Stomach (tissue), 9 donors: Measurements from ENCODE around the gene ARHGAP21. TPM values are rescaled to one million over a fixed set of nuclear protein-coding genes. Genes with fewer than 3 reads are reported as not detected.
A peak's percentile ranks its signal among the peaks of the same experiment; 100 is the strongest.
"Not testable (repeated sequence)": the region's sequence is repeated elsewhere in the genome, so short reads cannot be mapped to it uniquely, and the experiment has no call there.

Source experiments
- DNase-seq, 2 donors: peaks; one replicate each; pipeline versions ENCODE4 v3.0.0 to v3.0.0-alpha.2; 2013 to 2019
- H3K27ac ChIP-seq, 5 donors: fragments of 200-600 bp in 4 of 5; sonication (generic) in 4 of 5; one replicate each; pipeline ENCODE4 v1.5.1; 2013 to 2019; ENCODE audit warnings: mild to moderate bottlenecking in 1 of 5, moderate library complexity in 1 of 5
- H3K27me3 ChIP-seq, 3 donors: fragments of 200-600 bp; sonication (generic); one replicate each; pipeline ENCODE4 v1.5.1; 2017 to 2019; ENCODE audit warnings: mixed run types in 1 of 3
- H3K36me3 ChIP-seq, 4 donors: fragments of 200-600 bp; sonication (generic); 1 replicate in 3 of 4; 2 replicates in 1 of 4; pipeline ENCODE4 v1.5.1; 2016 to 2019
- H3K4me1 ChIP-seq, 4 donors: fragments of 200-600 bp; sonication (generic); one replicate each; pipeline ENCODE4 v1.5.1; 2016 to 2019
- H3K4me3 ChIP-seq, 4 donors: fragments of 200-600 bp; sonication (generic) in 3 of 4; one replicate each; pipeline ENCODE4 v1.5.1; 2016 to 2019; ENCODE audit warnings: mild to moderate bottlenecking in 1 of 4
- H3K9me3 ChIP-seq, 4 donors: fragments of 200-600 bp; sonication (generic); one replicate each; pipeline ENCODE4 v1.5.1; 2016 to 2019
- CTCF ChIP-seq, 7 experiments: fragments of 450-650 bp in 4 of 7; fragments of 200-600 bp in 3 of 7; sonication (generic) in 3 of 7; IDR thresholded peaks; one replicate each; pipeline ENCODE4 v1.5.1; 2016 to 2019; ENCODE audit warnings: antibody characterized with exemption in 7 of 7, control low read depth in 2 of 7, mild to moderate bottlenecking in 1 of 7
- EP300 ChIP-seq: sonication (generic); formaldehyde crosslinking; IDR thresholded peaks from one replicate; pipeline ENCODE4 v1.6.1; 2017; ENCODE audit warnings: antibody characterized with exemption
- POLR2A ChIP-seq, 4 donors: fragments of 450-650 bp; IDR thresholded peaks; one replicate each; pipeline ENCODE4 v1.6.1; 2016; ENCODE audit warnings: antibody characterized with exemption in 4 of 4, control low read depth in 2 of 4, mild to moderate bottlenecking in 1 of 4, moderate library complexity in 1 of 4
- POLR2AphosphoS5 ChIP-seq, 3 donors: sonication (generic); formaldehyde crosslinking; IDR thresholded peaks; one replicate each; pipeline ENCODE4 v1.6.1; 2016; ENCODE audit warnings: antibody characterized with exemption in 3 of 3
- WGBS, 5 donors: extraction: QIAGEN DNeasy Blood & Tissue Kit in 3 of 5; methylation state at CpG; one replicate each; pipeline versions ENCODE4 v1.1.5 to v1.1.7; 2013 to 2018; 5-methylcytosine and 5-hydroxymethylcytosine counted together
- intact Hi-C: fragments of 100-400 bp; cut with DNase I; formaldehyde crosslinking; loops from one replicate; pipeline ENCODE4 v1.15.1; 2023; ENCODE audit warnings: low total_unique reads
- polyA plus RNA-seq, 3 donors: library from polyadenylated mRNA; stranded (reverse); fragments of 200-250 nt; gene quantifications; one replicate each; pipeline ENCODE4 v1.2.3, GENCODE V29; 2013
- total RNA-seq, 5 donors: library from RNA; depleted of rRNA; stranded (reverse); fragments of >200 nt; gene quantifications; one replicate each; pipeline versions ENCODE4 v1.1.0 to v1.2.3, GENCODE V29; 2014 to 2016
- donor health status: healthy with polysubstance abuse.
- donor health status: Bipolar disorder and iron deficiency.
- donor health status: healthy.

The ARHGAP21 gene
- total and polyA plus RNA-seq, 8 donors = 12.7 to 166 (median 52.8) TPM

- no peaks in the 10 kb centered on the region for H3K4me1 ChIP-seq
- intact Hi-C loops = no loop called here
- no peaks in the 10 kb centered on the region for H3K27me3 ChIP-seq
- 27 to 67% (median 52%) methylated on average over 1 of the region's 1 CpG for WGBS, 5 donors
- no peak for DNase-seq
- TF ChIP-seq POLR2AphosphoS5 (IDR thresholded peaks at IDR 0.05) (no peak), CTCF (IDR thresholded peaks at IDR 0.05) (no peak), EP300 (no peak), POLR2A (IDR thresholded peaks at IDR 0.05) (no peak)
- no peak overlapping the region for H3K27ac ChIP-seq
- no peaks in the 10 kb centered on the region for H3K36me3 ChIP-seq
- H3K9me3 ChIP-seq = no peaks in the 10 kb centered on the region
- no peak overlapping the region for H3K4me3 ChIP-seq
These were observed 8.3 kb upstream of the ARHGAP21 start for GRCh38 chr10:24731942-24732341.

- Histone ChIP-seq H3K36me3 (no peaks in the 10 kb centered on the region), H3K4me3 (no peak overlapping the region), H3K27ac (no peak overlapping the region), H3K4me1 (no peaks in the 10 kb centered on the region), H3K27me3 (no peaks in the 10 kb centered on the region), H3K9me3 (no peaks in the 10 kb centered on the region)
- no peak for DNase-seq
- intact Hi-C loops = no loop called here
- TF ChIP-seq POLR2AphosphoS5 (IDR thresholded peaks at IDR 0.05) (no peak), POLR2A (IDR thresholded peaks at IDR 0.05) (no peak), EP300 (no peak), CTCF (IDR thresholded peaks at IDR 0.05) (no peak)
- 80 to 94% (median 90%) methylated on average over 3 of the region's 3 CpGs for WGBS, 5 donors
These were observed 7.1 kb upstream of the ARHGAP21 start for GRCh38 chr10:24730811-24731210.

- peak in 1 of 2 donors; percentile 34 for DNase-seq
- no peak for TF ChIP-seq POLR2A (IDR thresholded peaks at IDR 0.05)
- no peak for TF ChIP-seq CTCF (IDR thresholded peaks at IDR 0.05)
- TF ChIP-seq POLR2AphosphoS5 (IDR thresholded peaks at IDR 0.05) = no peak
- TF ChIP-seq EP300 = no peak
- intact Hi-C loops = loop anchor here (10.0 kb wide), 1 partner anchor 83 kb away; no protein-coding TSS in a partner anchor
- 62 to 74% (median 69%) methylated on average over 9 of the region's 9 CpGs for WGBS, 5 donors
- Histone ChIP-seq H3K27me3 (no peaks in the 10 kb centered on the region), H3K4me3 (no peak overlapping the region), H3K4me1 (peaks cover 0 to 7% (median 6%) of the 10 kb centered on the region in 4 donors), H3K9me3 (no peaks in the 10 kb centered on the region), H3K36me3 (no peaks in the 10 kb centered on the region), H3K27ac (no peak overlapping the region)
These were observed 4.1 kb upstream of the ARHGAP21 start for GRCh38 chr10:24727786-24728185.

- WGBS, 5 donors = 90 to 96% (median 95%) methylated on average over 5 of the region's 5 CpGs
- TF ChIP-seq EP300 (no peak), POLR2AphosphoS5 (IDR thresholded peaks at IDR 0.05) (no peak), CTCF (IDR thresholded peaks at IDR 0.05) (no peak), POLR2A (IDR thresholded peaks at IDR 0.05) (no peak)
- Histone ChIP-seq H3K9me3 (no peaks in the 10 kb centered on the region), H3K4me3 (no peak overlapping the region), H3K27me3 (no peaks in the 10 kb centered on the region), H3K4me1 (peaks cover 0 to 16% (median 8%) of the 10 kb centered on the region in 4 donors), H3K27ac (no peak overlapping the region), H3K36me3 (peaks cover 0 to under 1% (median 0%) of the 10 kb centered on the region in 4 donors)
- no peak for DNase-seq
- intact Hi-C loops = loop anchor here (10.0 kb wide), 1 partner anchor 82 kb away; no protein-coding TSS in a partner anchor
These were observed 2.9 kb upstream of the ARHGAP21 start for GRCh38 chr10:24726626-24727025.

- H3K4me1 ChIP-seq = peaks cover 0 to 22% (median 13%) of the 10 kb centered on the region in 4 donors
- WGBS, 5 donors = 92 to 95% (median 95%) methylated on average over 5 of the region's 5 CpGs
These were observed 2.3 kb upstream of the ARHGAP21 start for GRCh38 chr10:24726029-24726428.

More at GRCh38 chr10:24726029-24726428, 2.3 kb upstream of the ARHGAP21 start:
- not testable (repeated sequence) for H3K36me3 ChIP-seq, H3K9me3 ChIP-seq, H3K4me3 ChIP-seq, H3K27me3 ChIP-seq, DNase-seq, H3K27ac ChIP-seq
- intact Hi-C loops = loop anchor here (10.0 kb wide), 1 partner anchor 81 kb away; no protein-coding TSS in a partner anchor
